SK-N-SH (cell line): ENCODE measurements around the gene ZG16. TPM values are rescaled to one million over a fixed set of nuclear protein-coding genes. Genes with fewer than 3 reads are reported as not detected.
"Not testable (repeated sequence)": the region's sequence is repeated elsewhere in the genome, so short reads cannot be mapped to it uniquely, and the experiment has no call there.

Experiments
- CTCF ChIA-PET: fragments of 300-600, 350-600 bp; formaldehyde crosslinking; extraction: SDS; loops from one replicate; lab custom pipeline; 2021; lab: Yijun Ruan, JAX
- POLR2A ChIA-PET: fragments of 350-600 bp; sonication (Branson Sonifier 250); formaldehyde crosslinking; extraction: SDS; loops from one replicate; lab custom pipeline; 2020; ENCODE audit warnings: antibody characterized with exemption, inconsistent platforms; lab: Yijun Ruan, JAX
- DNase-seq: peaks from one replicate; pipeline ENCODE4 v3.0.0; 2012
- H2AFZ ChIP-seq: fragments of 200-600 bp; sonication (generic); 2 replicates; pipeline ENCODE4 v1.8.1; 2016; ENCODE audit warnings: antibody characterized with exemption, mild to moderate bottlenecking, low read depth
- H3F3A ChIP-seq: fragments of 200-600 bp; sonication (generic); replicated peaks from 2 replicates; pipeline ENCODE3; 2016; ENCODE audit warnings: antibody characterized with exemption, mild to moderate bottlenecking; ENCODE audit not compliant: insufficient read depth
- H3K27ac ChIP-seq, 2 experiments: fragments of 200-500 bp in 1 of 2; fragments of 200-600 bp in 1 of 2; sonication (Bioruptor generic) in 1 of 2; sonication (generic), shearing (Covaris generic) in 1 of 2; 2 replicates each; pipeline versions ENCODE4 v1.5.1 to v1.6.1; 2014 to 2016; ENCODE audit warnings: low read depth in 2 of 2, inconsistent platforms in 1 of 2, low read length in 1 of 2, mild to moderate bottlenecking in 1 of 2, mixed read lengths in 1 of 2
- H3K27me3 ChIP-seq: fragments of 200-600 bp; sonication (generic), shearing (Covaris generic); 2 replicates; pipeline ENCODE4 v1.6.1; 2016; ENCODE audit warnings: mixed run types; ENCODE audit not compliant: insufficient read depth
- H3K36me3 ChIP-seq, 2 experiments: fragments of 200-500 bp in 1 of 2; fragments of 200-600 bp in 1 of 2; sonication (Bioruptor generic) in 1 of 2; sonication (generic) in 1 of 2; replicated peaks in 1 of 2; 2 replicates each; pipeline versions ENCODE3 to v1.5.1; 2014 to 2016; ENCODE audit warnings: low read length in 1 of 2, mild to moderate bottlenecking in 1 of 2; ENCODE audit not compliant: insufficient read depth in 2 of 2, control insufficient read depth in 1 of 2
- H3K4me1 ChIP-seq, 2 experiments: fragments of 200-500 bp in 1 of 2; fragments of 200-600 bp in 1 of 2; sonication (Bioruptor generic) in 1 of 2; sonication (generic), shearing (Covaris generic) in 1 of 2; 2 replicates each; pipeline versions ENCODE4 v1.5.1 to v1.6.1; 2014 to 2016; ENCODE audit warnings: low read depth in 1 of 2, low read length in 1 of 2, mixed run types in 1 of 2; ENCODE audit not compliant: insufficient read depth in 2 of 2, control insufficient read depth in 1 of 2
- H3K4me2 ChIP-seq: fragments of 200-600 bp; sonication (generic), shearing (Covaris generic); 2 replicates; pipeline ENCODE4 v1.6.1; 2017; ENCODE audit warnings: mixed run types
- H3K4me3 ChIP-seq, 2 experiments: fragments of 200-500 bp in 1 of 2; fragments of 200-600 bp in 1 of 2; sonication (Bioruptor generic) in 1 of 2; sonication (generic), shearing (Covaris generic) in 1 of 2; 2 replicates each; pipeline versions ENCODE4 v1.5.1 to v1.8.1; 2014 to 2016; ENCODE audit warnings: low read depth in 2 of 2, inconsistent platforms in 1 of 2, low read length in 1 of 2, mild to moderate bottlenecking in 1 of 2, mixed read lengths in 1 of 2, moderate library complexity in 1 of 2
- H3K79me2 ChIP-seq: fragments of 200-600 bp; sonication (generic); 2 replicates; pipeline ENCODE4 v1.8.1; 2017; ENCODE audit warnings: mild to moderate bottlenecking; ENCODE audit not compliant: insufficient read depth
- H3K9ac ChIP-seq: fragments of 200-600 bp; sonication (generic); 2 replicates; pipeline ENCODE4 v1.6.1; 2017; ENCODE audit warnings: mixed run types
- H3K9me2 ChIP-seq: fragments of 200-600 bp; sonication (generic); 2 replicates; pipeline ENCODE4 v1.6.1; 2017; ENCODE audit warnings: mixed run types
- H3K9me3 ChIP-seq: fragments of 200-600 bp; sonication (generic); 2 replicates; pipeline ENCODE4 v1.6.1; 2017; ENCODE audit warnings: mixed run types, mild to moderate bottlenecking, moderate library complexity
- H4K20me1 ChIP-seq: fragments of 200-600 bp; sonication (generic); 2 replicates; pipeline ENCODE4 v1.6.1; 2017; ENCODE audit warnings: mild to moderate bottlenecking, mixed run types; ENCODE audit not compliant: insufficient read depth
- CHD2 ChIP-seq: fragments of 150-350 bp; IDR thresholded peaks from 2 replicates; pipeline ENCODE4 v1.6.1; 2018; ENCODE audit warnings: low read length; ENCODE audit not compliant: partially characterized antibody
- GABPA ChIP-seq: IDR thresholded peaks from 2 replicates; pipeline ENCODE4 v1.4.0; 2012; ENCODE audit warnings: low read depth, mild to moderate bottlenecking
- JUND ChIP-seq: IDR thresholded peaks from 2 replicates; pipeline ENCODE4 v1.4.0; 2012
- MXI1 ChIP-seq: IDR thresholded peaks from 2 replicates; pipeline ENCODE4 v1.6.1; 2012; ENCODE audit warnings: mild to moderate bottlenecking, low read depth, low read length, improper control_type of control experiment
- NFIC ChIP-seq: IDR thresholded peaks from 2 replicates; pipeline ENCODE4 v1.4.0; 2012; ENCODE audit warnings: borderline replicate concordance
- NRF1 ChIP-seq: IDR thresholded peaks from 2 replicates; pipeline ENCODE4 v1.6.1; 2012; ENCODE audit warnings: low read depth, mild to moderate bottlenecking, low read length
- POLR2AphosphoS5 ChIP-seq: IDR thresholded peaks from 2 replicates; pipeline ENCODE4 v1.6.1; 2012; ENCODE audit warnings: low read depth, low read length
- RCOR1 ChIP-seq: fragments of 150-350 bp; IDR thresholded peaks from 2 replicates; pipeline ENCODE4 v1.6.1; 2017; ENCODE audit warnings: antibody characterized with exemption, low read length
- RFX5 ChIP-seq: IDR thresholded peaks from 2 replicates; pipeline ENCODE4 v1.6.1; 2012; ENCODE audit warnings: mild to moderate bottlenecking, improper control_type of control experiment, low read length
- RXRA ChIP-seq: IDR thresholded peaks from 2 replicates; pipeline ENCODE4 v1.4.0; 2012; ENCODE audit warnings: low read depth, mild to moderate bottlenecking, borderline replicate concordance
- SIN3A ChIP-seq: IDR thresholded peaks from 2 replicates; pipeline ENCODE4 v1.6.1; 2012; ENCODE audit warnings: low read depth, mild to moderate bottlenecking, low read length, moderate library complexity, borderline replicate concordance
- TAF1 ChIP-seq: IDR thresholded peaks from 2 replicates; pipeline ENCODE4 v1.6.1; 2012; ENCODE audit warnings: low read depth, mild to moderate bottlenecking, low read length, moderate library complexity, borderline replicate concordance
- TCF12 ChIP-seq: IDR thresholded peaks from 2 replicates; pipeline ENCODE4 v1.4.0; 2012
- TEAD4 ChIP-seq: IDR thresholded peaks from 2 replicates; pipeline ENCODE4 v1.4.0; 2012; ENCODE audit warnings: mild to moderate bottlenecking, borderline replicate concordance; ENCODE audit not compliant: insufficient read depth
- WGBS: methylation state at CpG from one replicate; pipeline ENCODE4 v1.1.6; 2017; ENCODE audit warnings: low lambda C conversion rate; 5-methylcytosine and 5-hydroxymethylcytosine counted together
- polyA plus RNA-seq, 3 experiments: library from polyadenylated mRNA; depleted of rRNA; stranded (reverse); fragments of >200 nt; gene quantifications; 2 replicates each; pipeline ENCODE4 v1.2.3, GENCODE V29; 2012
- TF ChIP-seq, protein P1 (sequence below): fragments of 150-350 bp; IDR thresholded peaks from 2 replicates; pipeline ENCODE4 v1.6.1; 2016; ENCODE audit warnings: mild to moderate bottlenecking, low read depth, low read length
- TF ChIP-seq, protein P2 (sequence below): IDR thresholded peaks from 2 replicates; pipeline ENCODE4 v1.4.0; 2012; ENCODE audit warnings: low read depth

The ZG16 gene
- polyA plus RNA-seq, 1 of the 3 experiments (the other 2 are of a cell fraction), result not detected

DNA sequence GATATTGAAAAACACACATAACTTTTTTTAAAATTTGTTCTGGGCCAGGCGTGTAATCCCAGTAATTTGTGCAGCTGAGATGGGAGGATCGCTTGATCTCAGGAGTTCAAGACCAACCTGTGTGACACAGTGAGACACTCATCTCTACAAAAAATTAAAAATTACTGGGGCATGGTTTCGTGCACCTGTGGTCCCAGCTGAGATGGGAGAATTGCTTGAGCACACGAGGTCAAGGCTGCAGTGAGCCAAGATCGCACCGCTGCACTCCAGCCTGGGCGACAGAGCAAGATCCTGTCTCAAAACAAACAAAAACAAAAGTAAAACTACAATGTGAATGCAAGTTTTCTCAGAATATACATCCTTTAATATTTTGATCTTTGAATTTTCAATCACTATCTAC, 47.4 kb upstream of the ZG16 start:
- POLR2A ChIA-PET, result no interaction called here
- peaks cover 9% of the 10 kb centered on the region for H3K27me3 ChIP-seq
- no peak overlapping the region for H3K4me2 ChIP-seq
- WGBS, result 76% methylated on average over 7 of the region's 7 CpGs
- no peak for DNase-seq
- H3K36me3 ChIP-seq, result no peaks in the 10 kb centered on the region
- H3K4me1 ChIP-seq, result no peaks in the 10 kb centered on the region; a peak in 1 of 4 replicates
- CTCF ChIA-PET, result interaction anchor here (0.6 to 6.0 kb wide), 3 partner anchors 30 to 392 kb away, joined by 3 to 33 read pairs (median 3); partner anchors contain the start of gene PAGR1
- H3K9me2 ChIP-seq, result no peaks in the 10 kb centered on the region
- no peak overlapping the region for H3K9ac ChIP-seq
- no peak for TF ChIP-seq RFX5
- TF ChIP-seq NFIC, result no peak
- no peak for TF ChIP-seq RXRA
- no peak for TF ChIP-seq CHD2
- no peak for TF ChIP-seq JUND
- TF ChIP-seq POLR2AphosphoS5, result no peak
- TF ChIP-seq TCF12, result no peak
- TF ChIP-seq, protein P1, sequence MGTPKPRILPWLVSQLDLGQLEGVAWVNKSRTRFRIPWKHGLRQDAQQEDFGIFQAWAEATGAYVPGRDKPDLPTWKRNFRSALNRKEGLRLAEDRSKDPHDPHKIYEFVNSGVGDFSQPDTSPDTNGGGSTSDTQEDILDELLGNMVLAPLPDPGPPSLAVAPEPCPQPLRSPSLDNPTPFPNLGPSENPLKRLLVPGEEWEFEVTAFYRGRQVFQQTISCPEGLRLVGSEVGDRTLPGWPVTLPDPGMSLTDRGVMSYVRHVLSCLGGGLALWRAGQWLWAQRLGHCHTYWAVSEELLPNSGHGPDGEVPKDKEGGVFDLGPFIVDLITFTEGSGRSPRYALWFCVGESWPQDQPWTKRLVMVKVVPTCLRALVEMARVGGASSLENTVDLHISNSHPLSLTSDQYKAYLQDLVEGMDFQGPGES, result no peak
- no peak for TF ChIP-seq GABPA
- TF ChIP-seq TEAD4, result no peak
- no peak for TF ChIP-seq RCOR1
- no peak for TF ChIP-seq MXI1
- TF ChIP-seq NRF1, result no peak
- no peak for TF ChIP-seq TAF1
- TF ChIP-seq SIN3A, result no peak
- TF ChIP-seq, protein P2, sequence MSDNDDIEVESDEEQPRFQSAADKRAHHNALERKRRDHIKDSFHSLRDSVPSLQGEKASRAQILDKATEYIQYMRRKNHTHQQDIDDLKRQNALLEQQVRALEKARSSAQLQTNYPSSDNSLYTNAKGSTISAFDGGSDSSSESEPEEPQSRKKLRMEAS, result no peak
- no peak overlapping the region for H2AFZ ChIP-seq
- H3K9me3 ChIP-seq, result no peaks in the 10 kb centered on the region
- no peaks in the 10 kb centered on the region for H3F3A ChIP-seq
- H3K4me3 ChIP-seq, result no peak overlapping the region
- H3K79me2 ChIP-seq, result no peaks in the 10 kb centered on the region
- no peak overlapping the region for H3K27ac ChIP-seq
- no peaks in the 10 kb centered on the region for H4K20me1 ChIP-seq

DNA sequence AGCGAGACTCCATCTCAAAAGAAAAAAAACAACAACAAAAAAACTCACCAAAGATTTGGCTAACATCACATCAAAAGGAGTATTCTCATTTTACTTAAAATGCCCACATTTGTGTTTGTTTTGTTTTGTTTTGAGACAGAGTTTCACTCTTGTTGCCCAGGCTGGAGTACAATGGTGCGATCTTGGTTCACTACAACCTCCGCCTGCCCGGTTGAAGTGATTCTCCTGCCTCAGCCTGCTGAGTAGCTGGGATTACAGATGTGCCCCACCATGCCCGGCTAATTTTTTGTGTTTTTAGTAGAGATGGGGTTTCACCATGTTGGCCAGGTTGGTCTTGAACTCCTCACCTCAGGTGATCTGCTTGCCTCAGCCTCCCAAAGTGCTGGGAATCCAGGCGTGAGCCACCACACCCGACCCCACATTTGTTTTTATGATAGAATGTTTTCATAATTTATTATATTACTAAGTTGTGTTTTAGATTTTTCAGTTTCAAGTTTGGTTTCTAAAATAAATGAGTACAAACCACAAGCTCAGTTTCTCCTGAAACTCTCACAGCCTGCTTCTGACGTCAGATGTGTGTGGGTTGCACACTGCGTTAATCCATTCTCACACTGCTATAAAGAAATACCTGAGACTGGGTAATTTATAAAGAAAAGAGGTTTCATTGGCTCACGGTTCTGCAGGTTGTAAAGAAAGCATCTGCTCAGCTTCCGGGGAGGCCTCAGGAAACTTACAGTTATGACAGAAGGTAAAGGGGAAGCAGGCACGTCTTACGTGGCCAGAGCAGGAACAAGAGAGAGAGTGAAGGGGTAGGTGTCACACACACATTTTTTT, 46.1 kb upstream of the ZG16 start:
- POLR2A ChIA-PET, H4K20me1 ChIP-seq, H3K4me3 ChIP-seq, H3K27ac ChIP-seq, H3K9ac ChIP-seq, H3K9me2 ChIP-seq, H3F3A ChIP-seq, H3K79me2 ChIP-seq, CTCF ChIA-PET, DNase-seq, H3K27me3 ChIP-seq, H3K36me3 ChIP-seq, H3K4me2 ChIP-seq, H3K4me1 ChIP-seq, H2AFZ ChIP-seq, H3K9me3 ChIP-seq: not testable (repeated sequence)
- 79% methylated on average over 13 of the region's 13 CpGs for WGBS
